ENCODE measurements around the gene TMX4.

The TMX4 gene

DNA sequence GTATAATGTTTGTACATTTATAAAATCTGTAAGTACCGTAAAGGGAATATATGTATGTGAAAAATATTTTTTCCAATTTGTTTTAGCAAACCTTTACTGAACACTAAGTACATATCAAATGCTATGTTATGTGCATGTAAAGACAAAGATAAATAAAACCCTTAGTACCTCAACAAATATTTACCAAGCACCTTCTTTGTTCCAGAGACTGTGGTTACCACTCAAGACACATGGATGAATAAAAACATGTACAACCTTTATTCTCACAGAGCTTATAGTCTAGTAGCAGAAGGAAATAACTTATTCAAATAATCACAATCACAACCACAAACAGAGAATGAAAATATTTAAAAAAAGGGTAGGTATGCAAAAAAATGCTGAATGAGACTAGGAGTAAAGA is 17.5 kb downstream of the TMX4 start:
- no peaks in the 10 kb centered on the region for H3K9me3 Mint-ChIP-seq
- no peaks in the 10 kb centered on the region for H3K4me1 Mint-ChIP-seq
- peaks cover 21% of the 10 kb centered on the region for H3K36me3 Mint-ChIP-seq
- H3K27me3 Mint-ChIP-seq, result no peaks in the 10 kb centered on the region
- no peak overlapping the region for H3K27ac Mint-ChIP-seq
- DNase-seq, result no peak
- CTCF ChIA-PET, result no interaction called here
- H3K4me3 Mint-ChIP-seq, result no peak overlapping the region

DNA sequence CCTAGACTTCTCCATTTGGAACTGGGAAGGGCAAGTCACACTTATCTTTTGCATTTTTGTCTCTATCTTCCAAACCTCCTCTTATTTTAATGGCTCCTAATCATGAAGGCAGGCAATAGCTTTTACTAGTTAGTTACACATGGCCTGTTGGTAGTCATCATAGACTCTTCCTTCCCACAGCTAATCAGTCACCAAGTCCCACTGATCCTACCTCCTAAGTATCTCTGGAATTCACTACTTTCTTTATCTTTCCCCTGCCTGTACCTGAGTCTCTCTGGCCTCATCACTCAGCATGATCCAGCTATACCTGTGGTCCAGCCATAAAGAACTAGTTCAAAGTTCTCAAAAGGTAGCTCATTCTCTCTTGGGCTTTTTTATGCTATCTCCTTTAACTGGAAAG is 18.8 kb downstream of the TMX4 start:
- Mint-ChIP-seq H3K27ac (no peak overlapping the region), H3K27me3 (no peaks in the 10 kb centered on the region)
- CTCF ChIA-PET, result interaction anchor here (1.8 kb wide), 1 partner anchor 19 kb away, joined by 5 read pairs; the partner anchor contains the start of gene TMX4

DNA sequence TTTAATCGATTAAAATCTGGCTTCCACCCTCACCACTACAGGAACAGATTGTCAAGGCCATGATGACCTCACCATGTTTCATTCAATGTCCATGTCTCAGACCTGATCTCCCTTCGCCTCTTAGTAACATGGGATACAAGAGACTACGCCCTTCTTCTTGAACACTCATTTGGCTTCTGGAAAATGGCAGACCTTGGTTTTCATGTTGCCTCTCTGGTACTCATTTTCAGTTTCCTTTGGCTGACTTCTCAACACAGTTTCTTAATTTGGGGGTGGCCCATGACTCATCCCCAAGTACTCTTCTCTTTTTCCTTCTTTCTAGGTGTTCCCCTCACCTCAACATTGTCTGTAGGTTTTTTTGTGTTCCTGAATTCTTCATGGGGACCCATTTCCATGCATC is 22.7 kb downstream of the TMX4 start:
- Mint-ChIP-seq H3K27me3 (no peaks in the 10 kb centered on the region), H3K9me3 (peaks cover 11% of the 10 kb centered on the region), H3K27ac (no peak overlapping the region), H3K4me3 (no peak overlapping the region), H3K4me1 (no peaks in the 10 kb centered on the region), H3K36me3 (peaks cover 37% of the 10 kb centered on the region)
- DNase-seq, result no peak
- CTCF ChIA-PET, result no interaction called here

More for the DNA sequence above, 18.8 kb downstream of the TMX4 start:
- H3K4me3 Mint-ChIP-seq, result no peak overlapping the region
- no peaks in the 10 kb centered on the region for H3K9me3 Mint-ChIP-seq
- no peak for DNase-seq
- no peaks in the 10 kb centered on the region for H3K4me1 Mint-ChIP-seq
- peaks cover 18% of the 10 kb centered on the region for H3K36me3 Mint-ChIP-seq

DNA sequence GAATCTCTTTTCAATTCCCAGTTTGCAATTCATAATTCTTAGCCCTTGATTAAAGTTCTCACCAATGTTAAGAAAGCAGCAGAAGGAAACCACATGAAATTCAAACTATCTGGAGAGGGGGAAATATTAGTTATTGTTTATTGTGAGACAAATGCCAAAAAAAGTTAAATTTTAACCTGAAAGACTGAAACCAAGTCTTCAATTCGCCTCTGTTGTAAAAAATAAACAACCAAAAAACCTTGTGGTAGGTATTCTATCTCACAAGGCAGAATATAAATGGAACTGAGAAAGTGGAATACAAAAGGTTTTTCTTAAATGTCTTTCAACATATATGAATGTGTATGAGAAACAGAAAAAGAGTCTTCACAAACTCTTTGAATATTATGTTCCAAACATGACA is 24.8 kb downstream of the TMX4 start:
- no peak overlapping the region for H3K4me3 Mint-ChIP-seq
- no peaks in the 10 kb centered on the region for H3K27me3 Mint-ChIP-seq
- CTCF ChIA-PET, result no interaction called here
- peaks cover 29% of the 10 kb centered on the region for H3K36me3 Mint-ChIP-seq
- H3K4me1 Mint-ChIP-seq, result no peaks in the 10 kb centered on the region
- no peak for DNase-seq
- no peak overlapping the region for H3K27ac Mint-ChIP-seq
- H3K9me3 Mint-ChIP-seq, result peaks cover 11% of the 10 kb centered on the region

DNA sequence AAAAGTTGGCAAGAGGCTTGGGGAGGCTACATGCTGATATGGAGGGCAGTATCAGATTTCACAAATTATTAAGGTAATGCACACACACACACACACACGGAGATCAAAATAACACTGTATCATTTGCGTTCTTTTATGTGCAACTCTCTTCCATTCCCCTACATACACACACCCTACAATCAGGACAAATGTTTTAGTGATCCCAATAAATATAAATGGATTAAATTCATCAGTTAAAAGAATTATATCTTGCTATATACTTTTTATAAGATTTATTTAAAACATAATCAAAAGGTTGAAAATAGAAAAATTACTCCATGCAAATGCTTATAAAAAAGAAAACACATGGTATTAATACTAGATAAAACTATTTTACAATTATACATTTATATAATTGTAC is 25.9 kb downstream of the TMX4 start:
- H3K36me3 Mint-ChIP-seq, result peaks cover 26% of the 10 kb centered on the region
- H3K27me3 Mint-ChIP-seq, result no peaks in the 10 kb centered on the region
- no peaks in the 10 kb centered on the region for H3K4me1 Mint-ChIP-seq
- H3K27ac Mint-ChIP-seq, result no peak overlapping the region
- CTCF ChIA-PET, result no interaction called here
- DNase-seq, result no peak
- peaks cover 11% of the 10 kb centered on the region for H3K9me3 Mint-ChIP-seq
- no peak overlapping the region for H3K4me3 Mint-ChIP-seq

DNA sequence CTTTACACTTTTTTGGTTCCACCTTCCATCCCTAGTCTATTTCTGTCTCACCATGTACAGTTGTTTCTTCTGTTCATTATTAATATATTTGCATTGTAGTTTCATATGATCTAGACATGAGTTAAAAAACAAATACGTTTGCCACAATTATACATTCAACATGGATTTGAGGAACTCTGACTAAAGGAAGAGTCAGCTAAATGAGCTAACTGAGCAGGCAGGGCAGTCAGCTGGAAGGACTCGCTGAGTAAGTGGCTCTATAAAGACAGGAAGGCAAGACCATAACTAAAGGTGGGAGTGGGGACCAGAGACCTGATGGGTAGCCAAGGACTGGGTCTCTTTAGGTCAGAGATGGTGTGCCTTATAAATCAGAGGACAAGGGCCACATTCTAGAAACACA is 26.3 kb downstream of the TMX4 start:
- no peak overlapping the region for H3K4me3 Mint-ChIP-seq
- DNase-seq, result no peak
- H3K9me3 Mint-ChIP-seq, result peaks cover 11% of the 10 kb centered on the region
- CTCF ChIA-PET, result no interaction called here
- H3K36me3 Mint-ChIP-seq, result peaks cover 26% of the 10 kb centered on the region
- H3K27me3 Mint-ChIP-seq, result no peaks in the 10 kb centered on the region
- no peak overlapping the region for H3K27ac Mint-ChIP-seq
- H3K4me1 Mint-ChIP-seq, result no peaks in the 10 kb centered on the region

DNA sequence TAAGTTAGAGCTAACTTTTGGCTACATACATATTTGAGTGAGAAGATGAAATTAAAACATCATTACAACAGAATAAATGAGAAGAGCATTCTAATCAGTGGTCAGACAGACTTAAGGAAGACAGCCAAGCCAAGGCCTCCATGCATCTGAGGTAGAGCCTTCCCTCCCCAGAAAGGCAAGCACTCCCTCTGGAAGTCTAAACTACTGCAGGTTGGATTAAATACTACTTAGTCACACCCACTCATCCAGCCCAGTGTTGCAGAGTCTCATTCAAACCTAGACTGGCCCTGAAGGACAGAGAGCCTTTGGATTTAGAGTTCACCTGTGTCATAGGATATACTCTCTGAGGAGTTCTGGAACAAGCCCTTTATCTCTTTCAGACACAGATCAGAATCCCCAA is 29.2 kb downstream of the TMX4 start:
- H3K36me3 Mint-ChIP-seq, result peaks cover 28% of the 10 kb centered on the region
- no peak overlapping the region for H3K27ac Mint-ChIP-seq
- CTCF ChIA-PET, result interaction anchor here (1.4 kb wide), 1 partner anchor 53 kb away, joined by 3 read pairs; no protein-coding TSS in a partner anchor

DNA sequence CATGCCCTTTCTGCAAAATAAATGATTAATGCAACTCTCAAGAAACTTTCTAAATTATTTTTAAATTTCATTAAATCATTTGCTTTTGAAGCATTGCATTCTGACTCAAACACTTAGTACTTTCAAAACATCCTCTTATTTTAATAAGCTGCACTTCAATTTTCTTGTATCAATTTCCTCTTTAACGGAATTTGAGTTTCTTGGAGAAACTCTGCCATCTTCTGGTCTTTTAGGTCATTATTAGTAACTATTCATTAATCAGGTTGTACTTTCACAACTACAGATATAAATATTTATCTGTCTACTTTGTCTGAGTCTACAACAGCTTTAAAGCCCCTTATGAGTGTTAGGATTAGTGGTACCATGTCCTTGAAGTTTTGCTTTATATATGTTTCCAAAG is 30.2 kb downstream of the TMX4 start:
- H3K27me3 Mint-ChIP-seq, result no peaks in the 10 kb centered on the region
- CTCF ChIA-PET, result interaction anchor here (0.8 to 1.4 kb wide), 2 partner anchors 9 to 52 kb away, joined by 3 read pairs; no protein-coding TSS in a partner anchor
- no peaks in the 10 kb centered on the region for H3K4me1 Mint-ChIP-seq
- H3K36me3 Mint-ChIP-seq, result peaks cover 21% of the 10 kb centered on the region
- peaks cover 8% of the 10 kb centered on the region for H3K9me3 Mint-ChIP-seq
- H3K4me3 Mint-ChIP-seq, result no peak overlapping the region
- H3K27ac Mint-ChIP-seq, result no peak overlapping the region
- no peak for DNase-seq

More for the DNA sequence above, 29.2 kb downstream of the TMX4 start:
- Mint-ChIP-seq H3K4me3 (no peak overlapping the region), H3K4me1 (no peaks in the 10 kb centered on the region), H3K27me3 (no peaks in the 10 kb centered on the region), H3K9me3 (peaks cover 11% of the 10 kb centered on the region)
- DNase-seq, result no peak

DNA sequence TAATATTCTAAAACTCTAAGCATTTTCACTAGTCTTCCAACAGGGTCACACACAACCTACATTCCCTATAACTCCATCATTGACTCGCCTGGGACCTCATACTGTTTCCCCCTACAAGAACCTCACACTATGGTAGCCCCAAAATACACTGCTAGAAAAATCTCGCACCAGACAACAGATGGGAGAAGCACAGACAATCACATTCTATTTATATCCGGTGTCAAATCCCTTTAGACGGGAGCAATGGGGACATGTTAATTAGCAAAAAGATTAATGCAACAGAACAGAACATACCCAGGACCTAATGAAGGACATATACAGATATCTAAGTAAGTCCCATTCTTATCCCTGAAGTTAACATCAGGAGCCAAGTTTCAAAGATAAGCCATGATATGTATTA is 33.6 kb downstream of the TMX4 start:
- Mint-ChIP-seq H3K27ac (no peak overlapping the region), H3K4me3 (no peak overlapping the region), H3K4me1 (peaks cover 1% of the 10 kb centered on the region), H3K36me3 (peaks cover 23% of the 10 kb centered on the region), H3K27me3 (no peaks in the 10 kb centered on the region), H3K9me3 (no peaks in the 10 kb centered on the region)
- no peak for DNase-seq
- CTCF ChIA-PET, result no interaction called here

DNA sequence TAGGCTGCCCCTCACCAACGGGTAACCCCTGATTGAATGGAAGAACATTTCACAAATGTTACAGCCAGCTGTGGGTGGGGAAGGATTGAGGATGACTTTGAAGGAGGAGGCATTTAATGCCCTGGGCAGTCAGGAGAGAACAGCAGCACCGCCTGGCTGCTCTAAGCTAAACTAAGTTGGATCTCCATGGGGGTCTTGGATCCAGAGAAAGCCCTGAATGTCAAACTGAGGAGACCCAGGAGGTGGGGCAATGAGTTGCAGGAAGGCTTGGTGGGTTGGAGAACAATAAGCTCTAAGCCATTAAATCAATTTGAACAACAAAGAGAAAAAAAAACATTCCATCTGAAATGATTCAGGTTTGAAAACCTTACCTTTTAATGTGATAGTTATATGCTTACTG is 35.4 kb downstream of the TMX4 start:
- CTCF ChIA-PET, result interaction anchor here (0.6 kb wide), 1 partner anchor 263 kb away, joined by 3 read pairs; no protein-coding TSS in a partner anchor
- DNase-seq, result no peak
- Mint-ChIP-seq H3K36me3 (peaks cover 28% of the 10 kb centered on the region), H3K27ac (peak overlapping the region; percentile 45), H3K27me3 (no peaks in the 10 kb centered on the region), H3K9me3 (no peaks in the 10 kb centered on the region), H3K4me1 (peaks cover 10% of the 10 kb centered on the region), H3K4me3 (no peak overlapping the region)

DNA sequence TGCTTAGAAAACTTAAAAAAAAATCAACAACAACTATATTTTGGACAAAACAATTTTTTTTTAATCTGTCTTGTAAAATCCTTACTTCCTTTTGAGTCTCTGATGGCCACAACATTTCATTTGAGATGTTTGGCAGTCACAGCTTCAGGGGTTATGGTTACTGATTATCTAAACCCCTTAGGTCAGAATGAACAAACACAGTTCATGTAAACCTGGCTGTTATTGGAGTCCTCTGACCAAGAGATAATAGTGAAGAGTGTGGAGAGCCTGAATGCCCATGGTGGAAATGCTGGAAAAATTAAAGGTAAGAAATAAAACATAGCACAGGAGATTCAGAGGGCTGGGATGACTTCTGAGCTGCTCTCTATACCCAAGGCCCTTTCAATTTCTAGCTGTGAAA is 38.2 kb downstream of the TMX4 start:
- Mint-ChIP-seq H3K4me1 (peaks cover 10% of the 10 kb centered on the region), H3K9me3 (no peaks in the 10 kb centered on the region), H3K27ac (no peak overlapping the region), H3K27me3 (no peaks in the 10 kb centered on the region), H3K36me3 (peaks cover 31% of the 10 kb centered on the region), H3K4me3 (no peak overlapping the region)
- no peak for DNase-seq
- CTCF ChIA-PET, result interaction anchor here (0.9 kb wide), 1 partner anchor 74 kb away, joined by 3 read pairs; no protein-coding TSS in a partner anchor

DNA sequence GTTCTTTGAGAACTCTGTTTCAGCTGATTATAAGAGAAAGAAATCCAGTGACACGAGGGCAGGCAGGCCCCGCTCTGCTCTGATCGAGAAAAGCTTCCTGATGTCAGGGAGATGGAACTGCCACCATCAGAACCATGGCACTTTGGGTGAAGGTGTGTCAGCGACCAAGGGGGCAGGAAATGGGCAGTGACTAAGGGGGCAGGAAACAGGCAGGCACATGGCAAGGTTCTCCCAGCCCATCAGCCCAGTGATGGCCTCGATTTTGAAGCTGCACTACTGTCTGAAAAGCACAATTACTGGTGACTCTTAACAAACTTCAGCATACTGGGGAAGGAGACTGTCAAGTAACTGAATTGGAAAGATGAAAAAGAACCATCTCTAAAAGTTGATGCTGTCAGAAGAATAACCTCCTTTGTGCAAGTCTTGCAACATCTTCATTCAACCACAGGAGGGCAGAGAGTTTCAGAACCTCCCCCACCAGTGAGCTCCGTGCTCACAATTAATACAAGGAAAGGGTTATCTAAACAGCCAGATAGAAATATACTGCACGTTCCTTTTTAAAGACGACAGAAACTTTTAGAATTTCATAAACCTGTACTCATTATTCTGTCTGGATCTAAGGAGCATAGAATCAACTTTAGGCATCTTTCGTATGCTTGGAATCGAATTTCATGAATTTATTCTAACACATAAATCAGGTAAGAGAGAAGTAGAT is 39.1 kb downstream of the TMX4 start:
- Mint-ChIP-seq H3K9me3 (no peaks in the 10 kb centered on the region), H3K27ac (peak overlapping the region; percentile 60), H3K4me3 (no peak overlapping the region), H3K36me3 (peaks cover 27% of the 10 kb centered on the region), H3K27me3 (no peaks in the 10 kb centered on the region), H3K4me1 (peaks cover 10% of the 10 kb centered on the region)
- CTCF ChIA-PET, result interaction anchor here (0.6 to 1.8 kb wide), 4 partner anchors 9 to 742 kb away, joined by 3 to 6 read pairs (median 3); no protein-coding TSS in a partner anchor
- peak; percentile 22 for DNase-seq

DNA sequence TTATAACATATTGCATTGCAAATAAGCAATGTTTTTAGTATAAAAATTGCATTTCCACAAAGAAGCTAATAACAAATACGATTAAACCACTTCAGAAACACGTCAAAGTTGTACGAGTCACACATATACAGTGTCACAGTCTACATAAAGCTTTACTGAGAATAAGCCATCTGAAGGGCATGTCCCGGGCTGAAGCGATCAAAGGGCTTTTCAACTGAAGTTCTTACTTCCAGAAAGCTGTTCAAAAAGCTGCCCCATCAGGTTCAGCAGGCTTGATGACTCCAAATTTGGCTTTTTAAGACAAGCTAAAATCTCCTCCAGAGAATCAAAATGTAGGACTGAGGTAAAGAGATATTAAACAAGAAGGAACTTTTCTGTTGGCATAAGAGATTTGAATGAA is 41.9 kb downstream of the TMX4 start:
- DNase-seq, result no peak
- no peak overlapping the region for H3K4me3 Mint-ChIP-seq
- no peak overlapping the region for H3K27ac Mint-ChIP-seq
- CTCF ChIA-PET, result interaction anchor here (1.2 kb wide), 1 partner anchor 66 kb away, joined by 3 read pairs; no protein-coding TSS in a partner anchor
- H3K9me3 Mint-ChIP-seq, result no peaks in the 10 kb centered on the region
- H3K4me1 Mint-ChIP-seq, result peaks cover 10% of the 10 kb centered on the region
- H3K36me3 Mint-ChIP-seq, result peaks cover 23% of the 10 kb centered on the region
- H3K27me3 Mint-ChIP-seq, result no peaks in the 10 kb centered on the region

DNA sequence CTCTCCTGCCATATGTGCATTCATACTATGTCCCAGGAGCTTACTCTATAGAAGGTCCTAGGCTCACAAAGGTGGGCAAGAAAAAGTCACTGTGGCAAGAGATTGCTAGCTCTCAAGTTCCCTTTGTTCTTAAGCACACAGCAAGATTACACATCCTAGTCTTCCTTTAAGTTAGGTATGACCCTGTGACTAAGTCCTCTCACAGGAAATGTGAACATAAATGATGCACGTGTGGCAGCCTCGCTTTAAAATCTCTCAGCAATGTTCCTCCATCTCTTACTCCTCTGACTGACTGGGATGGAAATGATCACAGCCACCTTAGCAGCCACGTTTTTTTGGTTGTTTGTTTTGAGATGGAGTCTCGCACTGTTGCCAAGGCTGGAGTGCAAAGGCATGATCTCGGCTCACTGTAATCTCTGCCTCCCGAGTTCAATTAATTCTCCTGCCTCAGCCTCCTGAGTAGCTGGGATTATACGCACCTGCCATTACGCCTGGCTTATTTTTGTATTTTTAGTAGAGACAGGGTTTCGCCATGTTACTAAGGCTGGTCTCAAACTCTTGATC is 43.6 kb downstream of the TMX4 start:
- no peak for DNase-seq
- H3K27ac Mint-ChIP-seq, result no peak overlapping the region
- H3K27me3 Mint-ChIP-seq, result peaks cover under 1% of the 10 kb centered on the region
- no peak overlapping the region for H3K4me3 Mint-ChIP-seq
- H3K9me3 Mint-ChIP-seq, result no peaks in the 10 kb centered on the region
- H3K4me1 Mint-ChIP-seq, result peaks cover 9% of the 10 kb centered on the region
- CTCF ChIA-PET, result no interaction called here
- peaks cover 13% of the 10 kb centered on the region for H3K36me3 Mint-ChIP-seq

All from activated naive CD4-positive, alpha-beta T cell treated with anti-CD3 and anti-CD28 coated beads, Interleukin-2, amount 10 ng/mL, durations not matched to agents 7 days and 5 days (primary cell).